Embryonic facial prominence (tissue), 1 donor: ENCODE data around the gene MCTP2.
"Not testable (repeated sequence)": the region's sequence is repeated elsewhere in the genome, so short reads cannot be mapped to it uniquely, and the experiment has no call there.

Experiments used
- DNase-seq: peaks from one replicate; pipeline ENCODE4 v3.0.0-alpha.2; 2016; ENCODE audit errors: extremely low spot score

Gene MCTP2

DNA sequence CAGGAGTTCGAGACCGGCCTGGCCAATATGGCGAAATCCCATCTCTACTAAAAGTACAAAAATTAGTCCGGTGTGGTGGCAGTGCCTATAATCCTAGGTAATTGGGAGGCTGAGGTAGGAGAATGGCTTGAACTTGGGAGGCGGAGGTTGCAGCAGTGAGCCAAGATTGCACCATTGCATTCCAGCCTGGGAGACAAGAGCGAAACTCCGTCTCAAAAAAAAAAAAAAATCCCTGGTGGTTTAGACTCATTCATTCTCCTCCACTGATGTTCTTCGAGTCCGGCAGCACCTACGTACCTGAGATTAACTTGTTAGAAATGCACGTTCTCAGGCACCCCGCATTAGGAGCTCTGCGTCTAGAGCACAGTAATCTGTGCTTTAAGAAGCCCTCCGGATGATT is 3.7 kb downstream of the MCTP2 start:
- no peak for DNase-seq

DNA sequence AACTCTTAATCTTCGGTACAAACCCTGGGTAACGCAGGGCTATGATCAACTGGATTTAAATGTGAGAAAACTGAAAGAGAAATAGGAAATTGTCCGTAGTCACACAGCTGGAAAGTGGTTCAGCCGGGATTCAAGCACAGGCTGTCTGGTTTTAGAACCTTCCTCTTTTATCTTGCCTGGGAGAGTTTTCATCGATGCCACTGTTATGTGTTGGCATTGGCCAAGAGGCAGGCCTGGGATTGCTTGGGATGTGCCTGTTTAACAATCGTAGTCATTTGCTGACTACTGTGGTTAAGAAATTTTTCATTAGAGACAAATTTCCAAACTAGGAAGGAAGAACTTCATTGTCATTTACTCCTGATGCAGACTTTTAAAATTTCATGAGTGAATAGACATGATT is 4.3 kb downstream of the MCTP2 start:
- no peak for DNase-seq

DNA sequence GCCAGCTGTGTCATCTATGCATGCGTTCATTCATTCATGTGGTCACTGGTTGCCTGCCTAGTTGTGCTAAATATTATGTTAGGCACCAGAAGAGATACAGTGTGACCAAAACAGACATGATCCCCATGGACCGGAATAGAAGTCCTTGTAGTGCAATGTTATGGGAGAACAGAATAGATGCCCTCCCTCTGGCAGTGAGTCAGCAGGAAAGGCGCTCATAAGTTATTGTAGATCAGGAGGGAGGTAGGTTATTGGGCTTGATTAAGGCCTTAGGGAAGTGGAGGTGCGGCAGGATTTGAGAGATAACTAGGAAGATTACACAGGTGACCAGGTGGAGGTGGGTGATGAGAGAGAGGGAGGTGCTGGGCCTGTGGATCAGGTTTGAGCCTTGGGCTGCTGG is 5.2 kb downstream of the MCTP2 start:
- DNase-seq, result no peak

DNA sequence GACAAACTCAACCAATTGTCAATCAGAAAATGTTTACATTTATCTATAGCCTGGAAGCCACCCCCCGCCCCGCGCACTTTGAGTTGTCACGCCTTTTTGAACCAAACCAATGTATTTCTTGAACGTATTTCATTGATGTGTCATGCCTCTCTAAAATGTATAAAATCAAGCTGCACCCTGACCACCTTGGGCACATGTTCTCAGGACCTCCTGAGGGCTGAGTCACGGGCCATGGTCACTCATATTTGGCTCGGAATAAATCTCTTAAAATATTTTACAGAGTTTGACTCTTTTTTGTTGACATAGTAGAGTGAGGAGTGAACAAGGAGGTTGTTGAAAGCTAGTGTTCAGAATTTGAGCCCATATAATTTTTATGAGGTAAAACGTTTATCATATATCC is 6.5 kb downstream of the MCTP2 start:
- DNase-seq, result no peak

DNA sequence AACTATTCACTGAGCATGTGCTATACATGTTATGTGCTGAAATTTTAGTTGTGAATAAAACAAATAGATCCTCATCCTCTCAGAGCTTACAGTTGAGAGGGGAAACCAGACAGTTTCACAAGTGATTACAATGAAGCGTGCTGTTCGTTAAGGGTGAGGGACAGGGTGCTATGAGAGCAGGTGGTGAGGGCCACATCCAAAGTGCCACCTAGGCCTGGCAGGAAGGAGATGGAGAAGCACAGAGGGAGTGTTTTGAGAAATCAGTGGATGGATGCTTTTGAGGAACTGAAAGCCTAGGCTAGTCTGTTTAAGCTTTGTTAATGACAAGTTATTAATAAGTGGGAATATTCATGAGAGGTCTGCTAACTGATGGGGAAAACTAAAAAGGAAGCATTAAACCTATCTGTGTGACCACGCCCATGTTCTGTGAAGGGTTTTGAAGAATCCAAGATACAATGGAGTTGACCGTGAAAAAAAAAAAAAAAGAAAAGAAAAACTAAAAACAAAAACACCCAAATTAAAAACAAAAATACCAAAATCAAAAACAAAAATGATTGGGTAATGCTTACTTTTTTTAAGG is 7.3 kb downstream of the MCTP2 start:
- DNase-seq, result no peak

DNA sequence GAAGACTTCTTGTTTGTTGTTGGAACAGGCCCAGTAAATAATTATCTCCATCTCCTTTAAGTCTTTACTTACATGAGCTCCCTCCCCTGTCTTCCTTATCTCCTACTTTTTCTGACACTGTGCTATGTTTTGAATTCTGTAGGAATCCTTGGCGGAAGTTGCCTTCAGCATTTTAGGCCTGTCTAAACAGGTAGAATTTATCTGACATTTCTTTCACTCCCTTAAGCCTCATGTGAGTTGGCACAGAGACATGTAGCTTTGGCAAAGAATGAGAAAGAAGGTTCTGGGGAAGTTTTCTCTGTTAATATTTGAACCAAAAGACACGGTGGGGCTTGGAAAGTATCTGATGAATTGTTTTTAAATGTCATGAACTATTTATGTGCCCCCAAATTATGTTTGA is 8.1 kb downstream of the MCTP2 start:
- DNase-seq, result no peak

DNA sequence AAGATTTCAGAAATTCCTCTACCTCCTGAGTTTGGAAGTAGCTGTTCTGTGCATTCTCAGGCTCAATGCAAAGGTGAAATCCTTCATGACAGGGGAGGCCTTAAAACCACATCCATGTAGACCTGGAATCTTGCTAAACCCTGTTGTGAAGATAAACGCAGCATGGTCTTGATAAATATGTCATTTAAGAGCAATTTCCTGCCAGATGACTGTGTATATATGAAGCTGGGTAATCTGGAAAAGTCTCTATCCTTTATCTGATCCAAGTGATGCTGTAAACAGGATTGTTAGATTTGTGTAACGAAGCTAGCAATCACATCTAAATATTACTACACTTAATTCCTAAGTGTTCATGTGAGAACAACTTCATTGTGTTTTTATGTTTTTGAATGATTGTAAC is 9.1 kb downstream of the MCTP2 start:
- no peak for DNase-seq

DNA sequence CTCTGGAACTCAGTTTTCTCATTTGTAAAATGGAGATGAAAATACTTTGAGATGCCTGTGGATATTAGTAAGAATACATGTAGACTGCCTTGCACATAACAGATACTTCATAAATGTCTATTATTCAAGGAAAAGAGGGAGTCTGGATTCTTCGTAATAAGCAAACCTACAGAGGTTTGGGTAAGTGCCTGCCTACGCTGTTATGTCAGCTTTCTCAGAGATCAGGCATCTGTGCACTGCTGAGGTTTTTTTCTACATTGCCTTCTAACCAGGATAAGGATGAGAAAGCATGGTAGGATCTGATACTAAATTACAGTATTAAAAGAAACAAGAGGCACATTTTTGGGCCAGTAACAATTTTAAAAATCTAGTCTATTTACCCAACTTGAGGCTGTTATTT is 10.9 kb downstream of the MCTP2 start:
- DNase-seq, result no peak

DNA sequence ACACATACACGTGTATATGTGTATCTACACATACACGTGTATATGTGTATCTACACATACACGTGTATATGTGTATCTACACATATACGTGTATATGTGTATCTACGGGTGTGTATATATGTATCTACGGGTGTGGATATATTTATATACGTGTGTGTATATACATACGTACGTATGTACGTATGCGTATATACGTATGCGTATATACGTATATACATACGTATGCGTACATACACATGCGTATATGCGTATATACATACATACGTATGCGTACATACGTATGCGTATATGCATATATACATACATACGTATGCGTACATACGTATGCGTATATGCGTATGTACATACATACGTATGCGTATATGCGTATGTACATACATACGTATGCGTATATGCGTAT is 11.6 kb downstream of the MCTP2 start:
- not testable (repeated sequence) for DNase-seq

DNA sequence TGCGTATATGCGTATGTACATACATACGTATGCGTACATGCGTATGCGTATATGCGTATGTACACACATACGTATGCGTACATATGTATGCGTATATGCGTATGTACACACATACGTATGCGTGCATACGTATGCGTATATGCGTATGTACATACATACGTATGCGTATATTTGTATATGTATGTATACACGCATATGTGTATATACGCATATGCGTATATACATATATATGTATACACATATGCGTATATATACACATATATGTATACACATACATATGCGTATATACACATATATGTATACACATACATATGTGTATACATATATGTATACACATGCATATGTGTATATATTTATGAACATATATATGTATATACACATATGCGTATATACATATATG is 12.1 kb downstream of the MCTP2 start:
- DNase-seq, result no peak

DNA sequence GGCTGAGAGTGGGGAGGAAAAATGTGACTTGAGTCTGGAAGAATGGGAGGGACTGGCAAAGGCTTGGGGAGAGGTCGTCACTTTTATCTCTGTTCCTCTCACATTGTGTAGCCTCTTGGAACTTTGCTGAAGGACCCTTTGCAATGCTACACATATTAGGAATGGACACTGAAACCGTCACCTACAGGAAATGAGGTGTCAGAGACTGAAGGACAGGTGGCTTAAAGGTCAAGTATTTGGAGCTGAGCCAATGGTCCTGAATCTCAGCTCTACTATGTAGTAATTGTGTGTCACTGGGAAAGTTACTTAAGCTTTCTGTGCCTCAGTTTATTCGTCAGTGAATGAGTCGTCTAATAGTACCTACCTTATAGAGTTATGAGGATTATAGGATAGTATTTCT is 14.7 kb downstream of the MCTP2 start:
- no peak for DNase-seq

DNA sequence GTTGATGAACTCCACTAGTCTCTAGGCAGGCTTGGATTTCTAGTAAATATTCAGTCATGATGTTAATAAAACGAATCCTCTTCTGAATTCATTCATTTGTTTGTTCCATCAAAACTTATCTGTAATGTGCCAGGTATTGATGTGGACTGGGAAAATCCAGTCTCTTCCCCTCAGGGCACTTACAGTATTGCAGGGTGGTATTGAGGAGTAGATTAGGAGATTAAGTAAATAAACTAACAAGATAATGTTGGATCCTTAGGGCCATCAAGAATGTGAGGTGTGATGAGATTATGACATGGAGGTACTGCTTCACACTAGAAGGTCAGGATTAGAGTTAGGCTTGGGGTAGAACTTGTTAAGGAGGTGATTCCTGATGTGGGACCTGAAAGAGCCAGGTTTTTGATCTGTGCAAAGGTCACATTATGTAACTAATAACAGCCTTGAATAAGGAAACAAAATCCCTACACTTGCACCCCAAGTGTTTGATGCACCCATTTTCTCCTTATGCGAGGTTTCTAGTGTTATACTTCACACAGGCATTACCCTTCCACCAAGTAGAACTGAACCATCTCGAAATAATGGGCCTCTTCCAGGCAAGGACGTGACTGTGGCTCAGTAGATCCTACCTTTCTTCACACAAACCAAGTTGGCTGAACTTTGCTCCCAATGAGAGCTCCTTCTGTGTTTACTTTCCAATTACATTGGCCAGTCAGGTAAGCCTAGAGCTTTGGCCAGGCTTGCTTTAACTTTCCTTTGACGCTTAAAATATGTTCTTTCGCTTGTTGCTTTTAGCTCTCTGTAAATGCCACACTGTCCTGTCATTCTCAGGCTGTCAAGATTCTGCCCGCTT is 16.7 kb downstream of the MCTP2 start:
- DNase-seq, result no peak

DNA sequence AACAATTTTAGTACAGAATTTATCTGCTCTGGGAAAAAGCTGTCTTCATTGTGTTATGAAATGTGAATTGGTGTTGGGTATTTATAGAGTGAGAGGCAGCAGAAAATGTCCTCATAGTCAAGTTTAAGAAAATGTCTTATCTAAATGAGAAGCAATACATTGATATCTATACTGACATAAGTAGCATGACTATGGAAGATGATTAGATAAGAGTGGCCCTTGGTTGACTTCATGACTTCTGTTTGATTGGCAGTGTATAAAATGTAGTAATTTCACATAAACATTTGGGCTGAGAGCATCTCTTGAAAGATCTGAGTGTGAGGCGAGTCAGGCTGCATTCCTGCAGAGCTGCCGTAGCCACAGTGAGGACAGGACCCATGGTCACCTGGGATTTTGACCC is 19.4 kb downstream of the MCTP2 start:
- no peak for DNase-seq

DNA sequence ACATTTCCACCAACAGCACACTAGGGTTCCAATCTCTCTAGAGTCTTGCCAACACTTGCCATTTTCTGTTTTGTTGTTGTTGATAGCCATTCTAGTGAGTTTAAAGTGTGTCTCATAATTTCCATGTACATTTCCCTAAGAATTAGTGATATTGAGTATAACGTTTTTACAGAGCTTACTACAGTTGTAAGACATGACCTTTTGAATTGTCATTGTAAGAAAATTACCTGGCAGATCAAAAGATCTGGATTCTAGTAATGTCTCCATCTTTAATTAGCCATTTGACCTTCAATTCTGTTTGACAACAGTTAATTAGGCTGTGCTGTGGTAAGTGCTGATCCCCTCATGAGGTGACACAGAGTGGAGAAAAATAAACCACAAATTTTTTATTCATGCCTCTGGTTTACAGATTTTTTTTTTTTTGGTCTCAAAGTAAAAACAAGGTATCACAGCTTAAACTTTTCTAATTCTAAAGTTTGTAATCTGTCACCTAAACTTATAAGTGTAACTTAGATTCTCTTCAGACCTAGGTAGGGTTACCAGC is 20.9 kb downstream of the MCTP2 start:
- no peak for DNase-seq

DNA sequence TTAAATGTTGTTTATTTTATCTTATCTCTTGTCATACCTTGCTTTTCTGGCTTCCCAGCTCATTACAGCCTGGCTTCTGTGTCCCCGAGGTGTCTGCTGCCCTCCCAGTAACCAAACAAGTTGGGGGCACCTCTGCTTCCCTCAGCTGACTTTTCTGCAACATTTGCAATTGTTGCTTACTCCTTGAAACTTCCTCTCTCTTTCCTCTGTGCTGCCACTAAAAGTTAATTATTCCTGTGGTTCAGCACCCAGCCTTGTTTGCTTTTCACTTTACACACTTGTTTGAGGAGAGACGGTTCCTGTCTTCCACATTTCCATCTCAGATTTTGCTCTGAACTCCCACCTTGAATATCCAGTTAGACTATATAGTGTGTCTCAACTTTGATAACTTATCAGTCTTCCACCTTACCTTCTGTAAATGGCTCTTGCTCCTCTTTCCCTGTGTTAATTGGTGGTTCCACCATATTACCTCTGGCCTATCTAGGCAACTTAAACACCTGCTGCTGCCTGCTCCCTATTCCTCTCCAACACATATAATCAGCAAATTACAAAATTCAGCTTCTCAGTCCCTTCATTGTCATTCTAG is 21.6 kb downstream of the MCTP2 start:
- no peak for DNase-seq

DNA sequence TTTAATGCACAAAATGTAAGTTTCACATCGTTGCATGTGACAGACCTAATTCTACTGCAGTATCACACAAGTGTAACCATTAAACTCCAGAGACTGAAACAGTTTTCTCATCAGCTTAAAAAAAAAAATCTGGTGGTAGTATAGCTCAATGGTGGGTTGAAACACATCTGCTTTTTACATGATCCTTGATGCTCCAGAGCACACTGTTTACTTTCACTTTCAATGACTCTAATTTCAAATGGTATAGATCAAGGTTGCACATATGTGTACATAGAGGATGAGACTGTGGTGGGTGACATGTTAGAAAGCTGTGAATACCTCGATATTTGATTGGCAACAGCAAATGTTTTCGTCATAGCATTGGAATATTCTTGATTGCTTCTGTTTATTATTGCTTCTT is 22.4 kb downstream of the MCTP2 start:
- no peak for DNase-seq

DNA sequence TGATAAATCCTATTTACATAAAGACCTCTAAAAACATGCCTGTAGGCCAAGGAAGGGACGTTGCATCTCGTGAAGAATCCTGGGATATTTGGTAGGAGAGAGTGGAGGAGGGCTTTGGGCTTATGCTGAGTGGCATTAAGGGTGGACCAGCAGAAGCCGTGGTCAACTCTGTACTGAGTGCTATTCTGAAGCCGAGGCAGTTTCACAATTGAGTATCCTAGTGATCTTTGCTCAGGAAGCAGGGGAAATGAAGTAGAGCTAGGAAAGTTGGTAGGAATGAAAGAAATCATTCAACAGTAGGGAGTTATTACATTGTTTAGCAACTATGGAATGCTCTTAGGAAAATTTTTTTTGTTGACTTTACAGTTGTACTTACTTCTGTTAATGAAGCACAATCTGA is 24.2 kb downstream of the MCTP2 start:
- DNase-seq, result no peak

DNA sequence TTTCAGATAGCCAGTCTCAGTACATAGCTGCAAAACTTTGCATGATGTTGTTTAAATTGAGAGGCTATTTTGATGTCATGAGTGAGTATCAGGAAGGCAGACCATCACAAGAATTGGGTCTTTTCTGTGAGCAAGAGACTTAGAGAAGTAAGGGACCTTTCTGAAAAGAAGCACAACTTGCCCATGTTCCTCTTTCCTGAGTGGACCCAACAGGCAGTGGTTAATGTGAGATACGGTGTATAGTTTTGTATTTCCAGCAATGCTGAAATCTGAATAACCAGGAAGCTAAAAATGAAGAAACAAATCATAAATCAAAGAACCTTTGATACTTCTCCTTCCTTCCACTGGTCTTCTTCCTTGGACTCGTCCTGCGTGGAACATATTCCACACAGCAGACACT is 25.1 kb downstream of the MCTP2 start:
- no peak for DNase-seq

DNA sequence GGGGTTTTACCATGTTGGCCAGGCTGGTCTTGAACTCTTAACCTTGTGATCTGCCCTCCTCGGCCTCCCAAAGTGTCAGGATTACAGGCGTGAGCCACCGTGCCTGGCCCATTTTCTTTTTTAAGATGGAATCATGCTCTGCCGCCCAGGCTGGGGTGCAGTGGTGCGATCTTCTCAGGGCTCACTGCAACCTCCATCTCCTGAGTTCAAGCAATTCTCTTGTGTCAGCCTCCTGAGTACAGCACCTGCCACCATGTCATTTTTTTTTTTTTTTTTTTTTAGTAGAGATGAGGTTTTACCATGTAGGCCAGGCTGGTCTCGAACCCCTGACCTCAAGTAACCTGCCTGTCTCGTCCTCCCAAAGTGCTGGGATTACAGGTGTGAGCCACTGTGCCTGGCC is 26.4 kb downstream of the MCTP2 start:
- not testable (repeated sequence) for DNase-seq

DNA sequence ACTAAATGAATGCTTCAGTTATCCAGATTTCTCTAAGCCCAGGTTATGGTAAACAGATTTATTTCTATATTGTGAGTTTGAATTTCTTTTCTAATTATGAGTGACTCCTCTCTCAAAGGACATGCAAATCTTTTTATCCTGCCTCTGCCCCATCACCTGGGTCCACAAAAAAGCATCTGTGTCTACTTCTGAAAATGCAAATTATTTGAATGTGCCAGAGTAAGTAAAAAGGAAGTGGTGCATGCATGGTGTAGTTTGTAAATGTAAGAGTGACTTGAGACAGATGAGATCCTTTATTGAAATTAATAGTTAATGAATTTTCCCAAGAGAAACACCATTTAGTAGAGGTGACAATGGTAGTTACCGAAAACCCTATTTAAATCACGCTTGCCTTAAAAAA is 26.9 kb downstream of the MCTP2 start:
- no peak for DNase-seq

DNA sequence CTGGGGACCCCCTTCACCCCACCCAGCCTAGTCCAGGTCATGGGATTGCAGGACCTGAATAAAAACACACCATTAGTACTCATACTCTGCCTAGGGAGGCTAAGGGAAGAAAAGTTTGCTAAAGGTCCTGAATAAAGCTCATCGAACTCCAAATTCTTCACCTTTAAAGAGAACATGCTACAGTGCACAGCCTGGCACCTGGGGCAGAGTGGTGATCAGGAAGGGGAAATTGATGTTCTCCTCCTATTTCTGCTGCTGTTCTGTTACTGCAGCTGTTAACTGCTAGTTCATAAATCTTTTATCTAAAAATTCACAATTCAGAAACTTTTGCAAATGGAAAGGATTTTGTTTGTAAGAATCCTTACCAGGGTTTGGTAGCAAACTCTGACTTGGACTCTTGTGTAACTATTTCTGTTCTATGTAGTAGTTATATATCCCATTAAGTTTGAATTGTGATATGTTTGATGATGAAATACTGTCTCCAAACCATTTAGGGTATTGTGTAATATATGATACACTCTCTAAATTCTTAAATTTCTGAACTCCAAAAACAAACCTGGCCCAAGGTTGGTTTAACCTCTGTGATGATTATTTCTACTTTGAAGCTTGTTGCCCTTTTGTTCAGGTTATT is 27.9 kb downstream of the MCTP2 start:
- no peak for DNase-seq

DNA sequence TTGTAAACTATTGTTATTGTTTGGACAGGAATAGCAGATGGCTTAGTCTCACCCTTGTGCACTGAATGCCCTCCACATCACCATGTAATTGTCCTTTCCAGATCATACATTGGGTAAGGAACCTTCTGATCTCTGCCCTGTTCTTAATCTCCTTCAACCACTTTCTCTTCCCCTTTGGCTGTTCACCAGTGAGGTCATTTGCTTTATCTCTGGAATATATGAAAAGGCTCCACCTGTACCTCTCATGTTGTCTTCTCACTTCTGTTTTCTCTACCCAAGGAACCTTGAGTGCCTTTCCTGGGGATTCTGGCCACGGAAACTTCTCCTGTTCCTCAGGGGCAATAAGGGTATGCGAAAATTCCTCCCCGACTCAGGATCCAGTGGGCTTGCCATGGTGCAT is 28.5 kb downstream of the MCTP2 start:
- no peak for DNase-seq

DNA sequence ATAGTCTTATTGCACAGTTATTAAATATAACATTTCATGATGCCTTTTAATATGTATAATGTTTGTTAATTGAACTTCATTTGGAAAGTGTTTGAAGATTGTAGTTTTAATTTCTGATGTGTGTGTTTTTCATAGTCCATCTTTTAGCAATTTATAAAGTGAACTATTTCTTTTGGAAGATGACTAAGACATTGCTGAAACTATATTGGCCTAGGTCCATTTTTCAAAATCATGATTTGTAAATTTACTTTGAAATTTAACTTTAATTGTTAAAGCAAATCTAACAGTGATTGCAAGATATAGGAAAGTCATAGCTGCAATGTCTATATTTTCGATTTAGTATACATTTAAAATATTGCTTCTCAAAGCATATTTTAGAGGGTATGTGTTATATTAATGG is 30.8 kb downstream of the MCTP2 start:
- no peak for DNase-seq
